HG03469 (cell line): Measurements from ENCODE around the gene SLCO2B1.

Source experiments
- ATAC-seq: cut with Tn5 transposase; IDR thresholded peaks from one replicate; pipeline ENCODE4 v1.9.1; 2021; ENCODE audit warnings: mild to moderate bottlenecking, moderate library complexity, moderate number of reproducible peaks; ENCODE audit not compliant: unreplicated experiment

The SLCO2B1 gene

DNA sequence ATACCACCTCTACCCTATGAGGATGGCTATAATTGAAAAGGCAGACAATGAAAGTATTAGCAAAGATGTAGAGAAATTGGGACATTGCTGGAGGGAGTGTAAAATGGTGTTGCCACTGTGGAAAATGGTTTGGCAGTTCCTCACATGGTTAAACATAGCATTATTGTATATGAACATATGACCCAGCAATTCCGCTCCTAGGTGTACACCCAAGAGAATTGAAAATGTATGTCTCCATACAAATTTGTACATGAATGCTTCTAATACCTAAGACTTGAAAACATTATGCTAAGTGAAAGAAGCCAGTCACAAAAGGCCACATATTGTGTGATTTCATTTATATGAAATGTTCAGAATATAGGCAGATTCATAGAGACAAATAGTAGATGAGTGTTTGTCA, 10.0 kb downstream of the SLCO2B1 start:
- ATAC-seq = no peak

DNA sequence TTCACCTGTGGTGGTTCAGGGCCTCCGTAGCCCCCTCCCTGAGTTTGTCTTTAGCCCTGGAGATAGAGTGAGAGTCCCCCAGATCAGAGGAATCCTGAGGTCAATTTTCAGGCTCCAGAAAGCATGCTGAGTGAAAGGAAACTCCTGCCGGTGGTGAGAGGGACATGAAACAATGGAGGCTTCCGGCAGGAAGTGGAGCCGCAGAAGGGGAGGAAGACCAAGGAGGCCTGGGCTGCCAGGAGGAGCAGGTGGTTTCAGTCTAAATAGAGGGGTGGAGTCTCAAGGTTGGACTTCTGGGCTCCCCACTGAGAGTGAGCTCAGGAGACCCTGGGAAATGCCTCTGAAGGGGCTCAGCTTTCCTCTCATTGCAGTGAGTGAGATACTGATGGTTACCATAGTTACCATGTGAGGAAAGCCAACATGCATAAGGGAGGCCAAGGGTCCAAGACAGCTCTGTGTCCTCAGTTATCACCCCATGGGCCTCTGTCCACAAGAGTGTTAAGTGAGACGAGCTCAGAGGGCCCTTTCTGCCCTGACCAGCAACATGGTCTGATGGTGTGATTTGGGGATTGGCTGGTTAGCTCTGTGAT, 10.7 kb downstream of the SLCO2B1 start:
- ATAC-seq = no peak

DNA sequence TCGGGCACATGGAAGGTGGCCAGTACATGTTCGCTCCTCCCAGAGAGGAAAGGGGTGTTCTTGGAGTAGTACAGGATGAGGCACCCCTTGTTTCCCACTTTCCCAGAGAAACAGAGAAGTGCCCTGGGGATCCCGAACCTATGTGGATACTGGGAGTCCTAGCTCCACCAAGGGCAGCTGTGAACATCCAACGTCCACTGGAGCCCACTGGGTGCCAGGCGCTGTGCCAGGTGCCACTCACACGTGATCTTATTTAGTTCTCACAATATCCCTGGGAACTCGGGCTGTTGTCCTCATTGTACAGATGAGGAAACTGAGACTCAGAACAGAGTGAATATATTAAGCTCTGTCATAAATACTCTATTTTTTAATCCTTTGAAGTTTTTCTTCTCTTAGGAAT, 12.0 kb downstream of the SLCO2B1 start:
- ATAC-seq = no peak

DNA sequence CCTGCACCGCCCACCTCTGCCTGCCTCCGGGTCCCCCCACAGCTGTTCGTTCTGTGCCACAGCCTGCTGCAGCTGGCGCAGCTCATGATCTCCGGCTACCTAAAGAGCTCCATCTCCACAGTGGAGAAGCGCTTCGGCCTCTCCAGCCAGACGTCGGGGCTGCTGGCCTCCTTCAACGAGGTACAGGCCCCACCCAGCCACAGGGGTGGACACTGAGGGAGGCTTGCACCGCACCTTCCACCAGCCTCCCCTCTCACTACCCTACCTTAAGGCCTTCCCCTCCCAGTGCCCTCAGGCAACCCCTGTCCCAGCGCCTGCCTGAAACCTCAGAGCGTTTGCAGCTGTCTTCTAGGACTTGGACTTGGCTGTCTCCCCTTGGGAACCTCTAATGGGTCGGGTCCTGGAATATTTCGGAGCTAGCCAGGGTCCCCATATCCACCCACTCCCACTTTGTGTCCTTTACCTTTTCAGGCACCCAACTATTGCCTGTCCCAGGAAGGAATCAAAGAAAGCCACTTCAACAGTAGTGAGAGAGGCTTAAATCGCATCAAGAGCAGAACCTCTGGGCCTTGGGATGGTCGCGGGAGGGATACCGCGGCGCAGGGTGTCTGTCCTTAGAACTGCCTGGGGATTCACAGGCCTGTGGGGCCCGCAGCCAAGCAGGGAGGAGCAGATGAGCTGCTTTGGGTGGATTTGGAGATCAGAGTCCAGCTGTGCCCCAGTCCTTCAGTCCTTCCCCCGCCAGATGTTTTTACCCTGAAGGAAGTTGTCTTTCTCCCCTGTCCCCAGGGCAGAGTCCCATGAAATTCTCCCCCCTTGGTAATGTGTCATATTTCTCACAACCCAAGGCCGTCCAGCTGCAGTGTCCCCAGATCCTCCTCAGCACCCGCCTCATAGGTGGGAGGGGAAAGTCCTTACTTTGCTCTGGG, 13.3 kb downstream of the SLCO2B1 start:
- no peak for ATAC-seq

DNA sequence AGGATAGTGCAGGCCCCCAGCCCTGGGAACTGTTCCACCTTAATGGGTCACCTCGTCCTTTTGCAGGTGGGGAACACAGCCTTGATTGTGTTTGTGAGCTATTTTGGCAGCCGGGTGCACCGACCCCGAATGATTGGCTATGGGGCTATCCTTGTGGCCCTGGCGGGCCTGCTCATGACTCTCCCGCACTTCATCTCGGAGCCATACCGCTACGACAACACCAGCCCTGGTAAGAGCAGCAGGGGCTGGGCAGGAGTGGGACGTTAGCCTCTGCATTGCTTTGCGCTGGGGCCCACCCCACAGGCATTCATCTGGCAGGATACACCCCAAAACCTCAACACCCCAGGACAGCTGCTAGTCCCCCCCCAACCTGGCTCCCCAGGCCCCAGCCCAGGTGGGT, 14.8 kb downstream of the SLCO2B1 start:
- no peak for ATAC-seq

DNA sequence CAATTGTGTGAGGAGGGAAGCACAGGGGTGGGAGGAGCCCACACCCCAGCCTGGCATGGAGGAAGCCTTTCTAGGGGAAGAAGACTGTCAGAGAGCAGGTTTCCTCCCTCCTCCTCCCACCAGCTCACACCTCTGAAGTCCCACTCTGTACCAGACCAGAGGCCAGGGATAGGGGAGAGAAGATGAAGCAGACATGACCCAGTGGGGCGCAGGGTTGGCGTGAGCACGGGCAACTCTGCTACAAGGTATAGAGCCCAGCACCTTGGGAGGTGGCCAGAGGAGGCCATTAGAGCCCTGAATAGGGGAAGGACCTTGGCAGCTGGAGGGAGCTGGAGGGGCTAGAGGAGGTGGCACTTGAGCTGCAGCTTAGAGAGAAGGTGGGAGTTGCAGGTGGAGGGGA, 15.9 kb downstream of the SLCO2B1 start:
- ATAC-seq = no peak

DNA sequence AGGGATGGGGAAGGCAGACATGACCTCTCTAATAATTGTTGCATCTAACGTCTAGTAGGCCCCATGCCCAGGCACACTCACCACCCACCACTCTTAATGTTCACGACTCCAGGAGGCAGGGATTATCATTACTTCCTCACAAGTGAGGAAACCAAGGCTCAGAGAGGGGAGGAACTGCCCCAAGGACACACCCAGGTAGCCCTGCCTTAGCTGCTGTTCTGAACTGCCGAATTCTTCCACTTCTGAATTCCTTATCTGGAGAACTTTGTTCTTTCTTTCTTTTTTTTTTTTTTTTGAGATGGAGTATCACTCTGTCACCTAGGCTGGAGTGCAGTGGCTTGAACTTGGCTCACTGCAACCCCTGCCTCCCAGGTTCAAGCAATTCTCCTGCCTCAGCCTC, 16.7 kb downstream of the SLCO2B1 start:
- ATAC-seq = no peak

DNA sequence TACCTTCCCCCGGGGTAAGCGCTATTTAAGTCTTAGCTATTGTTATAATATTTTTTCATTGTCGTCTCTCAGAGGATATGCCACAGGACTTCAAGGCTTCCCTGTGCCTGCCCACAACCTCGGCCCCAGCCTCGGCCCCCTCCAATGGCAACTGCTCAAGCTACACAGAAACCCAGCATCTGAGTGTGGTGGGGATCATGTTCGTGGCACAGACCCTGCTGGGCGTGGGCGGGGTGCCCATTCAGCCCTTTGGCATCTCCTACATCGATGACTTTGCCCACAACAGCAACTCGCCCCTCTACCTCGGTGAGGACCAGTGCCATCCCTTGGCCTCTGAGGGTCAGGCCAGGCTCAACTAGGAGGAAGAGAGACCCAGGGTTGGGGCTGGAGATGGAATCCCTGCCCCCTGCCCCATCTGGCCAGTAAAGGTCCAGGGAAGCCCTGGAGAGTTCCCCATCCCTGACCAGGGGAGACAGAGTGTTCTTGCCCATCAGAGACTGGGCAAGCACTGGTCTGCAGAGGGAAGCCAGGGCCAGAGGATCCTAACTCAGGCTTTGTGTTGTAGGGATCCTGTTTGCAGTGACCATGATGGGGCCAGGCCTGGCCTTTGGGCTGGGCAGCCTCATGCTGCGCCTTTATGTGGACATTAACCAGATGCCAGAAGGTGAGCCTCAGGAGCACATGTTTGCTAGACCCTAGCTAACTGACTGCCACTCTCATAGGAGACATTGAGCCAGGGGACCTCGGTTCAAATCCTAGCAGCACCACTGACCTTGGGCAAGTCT, 18.4 kb downstream of the SLCO2B1 start:
- no peak for ATAC-seq

DNA sequence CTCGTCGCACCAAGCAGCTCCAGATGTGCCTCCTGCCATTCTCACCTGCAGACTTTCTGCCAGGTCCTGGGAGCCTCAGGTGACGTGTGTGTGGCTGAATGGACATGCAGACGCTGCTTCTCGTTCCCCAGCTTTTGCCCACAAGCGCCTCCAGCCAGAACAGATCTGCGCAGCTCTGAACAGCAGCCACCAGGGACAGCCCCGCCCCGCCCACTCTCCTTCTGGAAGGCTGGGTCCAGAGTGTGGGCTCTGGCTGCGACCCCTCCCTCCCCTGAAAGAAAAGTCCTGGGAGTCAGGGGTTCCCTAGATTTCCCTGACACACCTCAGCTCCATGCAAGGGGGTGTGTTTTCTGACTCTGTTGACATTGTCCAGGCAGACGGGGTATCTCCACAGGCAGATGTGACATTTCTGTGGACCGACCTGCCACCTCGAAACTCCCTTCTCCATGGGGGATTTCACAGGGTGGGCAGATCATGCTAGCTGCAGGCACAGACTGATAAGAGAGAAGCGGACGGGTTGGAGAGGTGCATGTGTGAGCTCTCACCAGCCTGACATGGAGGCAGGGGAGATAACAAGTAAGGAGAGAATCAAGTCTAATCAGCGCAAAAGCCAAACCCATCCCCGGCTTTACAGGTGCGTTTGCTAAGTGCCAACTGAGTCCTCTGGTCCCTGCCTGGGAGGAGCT, 19.8 kb downstream of the SLCO2B1 start:
- ATAC-seq = no peak

DNA sequence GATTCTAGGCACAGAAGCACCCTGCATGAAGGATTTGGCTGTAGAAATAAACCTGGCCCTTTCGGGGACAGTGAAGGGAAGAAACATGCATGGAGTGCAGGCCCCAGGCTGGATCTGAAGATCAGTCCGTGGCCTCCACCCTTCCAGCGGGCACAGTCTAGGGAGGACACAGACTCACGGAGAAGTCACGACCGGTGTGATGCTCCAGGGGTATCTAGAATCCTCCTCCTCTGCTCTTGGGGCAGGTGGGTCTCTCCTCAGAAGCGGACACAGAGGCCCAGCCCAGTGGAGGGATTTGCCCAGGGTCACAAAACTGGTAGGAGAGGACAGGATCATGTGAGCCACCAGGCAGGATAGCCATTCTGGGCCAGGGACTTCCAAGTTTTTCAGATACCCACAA, 22.4 kb downstream of the SLCO2B1 start:
- ATAC-seq = no peak

DNA sequence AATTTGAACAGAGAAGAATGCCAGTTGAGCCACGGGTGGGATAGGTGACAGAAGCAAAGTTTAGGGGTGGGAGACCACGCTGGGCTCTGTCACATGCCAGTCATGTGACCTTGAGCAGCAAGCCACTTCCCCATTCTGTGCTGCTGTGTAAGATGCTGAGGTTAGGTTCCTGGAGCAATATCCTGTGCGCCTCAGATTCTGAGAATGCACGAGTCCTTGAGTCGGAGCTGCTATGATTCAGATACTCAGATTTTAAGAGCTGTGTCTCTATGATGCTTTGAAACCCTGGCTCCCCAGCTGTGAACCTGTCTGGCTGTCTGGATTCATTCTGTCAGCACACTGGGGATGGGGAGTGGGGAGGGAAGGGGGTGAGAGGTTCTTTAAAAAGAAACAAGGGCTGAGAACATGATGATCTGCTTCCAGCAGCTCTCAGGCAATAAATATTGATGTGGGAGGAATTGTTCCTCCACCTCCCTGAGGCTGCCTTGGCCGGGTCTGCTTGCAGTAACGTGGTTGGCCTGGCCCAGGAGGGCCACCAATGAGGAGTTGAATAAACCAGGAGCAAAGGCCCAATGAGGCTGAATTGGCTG, 24.0 kb downstream of the SLCO2B1 start:
- ATAC-seq = no peak

DNA sequence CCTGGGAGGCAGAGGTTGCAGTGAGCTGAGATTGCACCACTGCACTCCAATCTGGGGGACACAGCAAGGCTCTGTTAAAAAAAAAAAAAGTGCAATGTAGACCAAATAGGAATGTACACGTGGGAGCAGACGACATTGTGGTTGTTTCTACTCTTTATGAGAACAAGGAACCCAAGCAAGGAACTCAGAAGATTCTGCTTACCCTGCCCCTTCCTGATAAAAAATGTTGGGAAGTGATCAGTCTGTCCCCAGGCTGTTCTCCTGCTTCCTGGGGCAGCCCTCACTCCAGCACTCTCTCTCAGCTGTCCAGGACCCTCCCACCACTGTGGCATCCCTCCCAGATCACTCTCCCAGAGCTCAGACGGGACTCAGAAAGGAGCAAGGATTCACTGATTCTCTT, 31.8 kb downstream of the SLCO2B1 start:
- ATAC-seq = no peak

DNA sequence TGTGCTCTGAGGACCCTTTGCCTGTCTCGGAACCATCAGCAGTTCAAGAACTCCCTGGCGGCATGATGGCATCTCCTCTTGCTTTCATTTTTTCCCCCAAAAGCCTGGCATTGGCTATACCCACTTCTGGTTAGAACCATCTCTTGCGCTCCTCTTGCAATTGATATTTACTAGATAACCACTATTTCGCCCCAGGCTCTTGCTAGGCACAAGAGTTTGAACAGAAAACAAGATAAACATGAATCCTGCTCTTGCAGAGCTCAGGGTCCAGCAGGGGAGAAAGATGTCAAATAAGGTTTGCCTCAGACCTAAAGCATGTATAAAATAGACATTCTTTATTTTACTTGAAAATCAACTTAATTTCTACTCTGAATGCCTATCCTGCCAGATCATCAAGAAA, 33.1 kb downstream of the SLCO2B1 start:
- ATAC-seq = no peak

DNA sequence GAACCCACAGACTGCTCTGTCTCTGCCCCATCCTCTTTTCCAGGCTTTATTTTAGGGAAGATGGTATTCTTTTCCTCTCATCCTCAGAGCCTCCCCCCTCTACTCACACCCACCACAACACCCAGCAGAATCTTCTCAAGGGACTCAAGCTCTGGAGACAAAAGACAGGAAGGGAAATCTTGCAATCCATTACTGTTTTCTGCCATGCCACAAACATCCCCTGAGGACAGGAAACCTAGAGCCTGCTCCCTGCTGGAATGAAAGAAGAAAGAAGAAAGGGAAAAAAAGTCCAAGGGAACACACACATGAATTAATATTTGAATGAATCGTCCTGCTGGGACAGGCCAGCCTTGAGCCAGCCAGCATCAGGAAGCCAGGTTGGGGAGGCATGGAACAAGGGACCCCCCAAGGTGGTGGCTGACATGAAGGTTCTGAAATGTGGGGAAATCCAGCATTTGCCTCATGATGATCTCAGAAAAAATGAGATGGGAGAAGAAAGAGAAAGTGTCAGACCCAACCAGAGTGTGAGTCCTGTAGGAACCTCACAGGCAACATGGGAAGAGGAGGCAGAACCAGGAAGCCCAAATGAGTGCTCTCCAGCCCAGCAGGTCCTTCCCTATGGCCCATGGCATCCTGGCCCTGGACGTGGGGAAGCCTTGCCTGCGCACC, 34.0 kb downstream of the SLCO2B1 start:
- ATAC-seq = no peak

DNA sequence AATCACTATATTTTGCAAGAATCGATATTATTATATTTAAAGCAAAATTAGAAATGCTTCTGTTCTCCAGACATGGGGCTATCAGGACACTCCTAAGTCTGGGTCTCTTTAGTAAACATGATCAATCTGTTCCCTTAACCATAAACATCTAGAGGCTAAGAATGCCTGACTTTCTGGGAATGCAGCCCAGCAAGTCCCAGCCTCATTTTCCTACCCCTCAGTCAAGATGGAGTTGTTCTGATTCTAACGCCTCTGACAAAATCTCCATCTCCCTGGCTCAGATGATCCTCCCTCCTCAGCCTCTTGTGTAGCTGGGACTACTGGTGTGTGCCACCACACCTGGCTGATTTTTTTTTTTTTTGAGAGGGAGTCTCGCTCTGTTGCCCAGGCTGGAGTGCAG, 35.0 kb downstream of the SLCO2B1 start:
- ATAC-seq = no peak

DNA sequence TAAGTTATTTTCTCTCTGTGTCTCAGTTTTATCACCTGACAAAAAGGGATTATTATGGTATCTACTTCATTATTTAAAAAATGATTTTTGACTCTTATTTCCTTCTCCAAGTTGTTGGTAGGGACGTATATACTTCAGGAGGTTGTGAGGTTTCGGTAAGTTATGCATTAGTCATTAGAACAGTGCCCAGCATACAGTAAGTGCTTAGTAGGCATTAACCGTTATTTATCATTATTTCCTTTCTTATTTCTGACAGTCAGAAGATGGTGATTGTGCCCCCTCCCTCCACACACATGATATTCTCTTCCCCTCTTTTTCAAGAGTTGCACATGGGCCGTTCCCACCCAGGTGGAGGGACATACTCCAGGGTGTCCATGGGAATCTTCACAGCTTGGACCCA, 36.1 kb downstream of the SLCO2B1 start:
- no peak for ATAC-seq

DNA sequence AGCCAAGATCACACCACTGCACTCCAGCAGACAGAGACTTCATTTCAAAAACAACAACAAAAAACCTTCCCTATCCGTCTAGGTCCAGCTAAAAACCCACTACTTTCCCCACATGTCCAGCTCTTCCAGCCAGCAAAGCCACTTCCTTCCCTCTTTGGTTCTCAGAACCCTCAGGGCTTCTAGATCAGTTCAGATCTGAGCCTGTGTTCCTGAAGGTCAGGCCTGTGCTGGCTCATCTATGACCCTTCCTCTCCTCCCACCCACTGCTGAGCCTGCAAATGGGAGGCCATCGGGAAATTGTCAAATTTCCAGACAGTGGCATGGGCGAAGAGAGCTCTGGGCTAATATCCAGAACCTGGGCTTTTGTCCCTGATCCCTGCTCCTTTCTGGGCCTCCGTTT, 37.8 kb downstream of the SLCO2B1 start:
- no peak for ATAC-seq

DNA sequence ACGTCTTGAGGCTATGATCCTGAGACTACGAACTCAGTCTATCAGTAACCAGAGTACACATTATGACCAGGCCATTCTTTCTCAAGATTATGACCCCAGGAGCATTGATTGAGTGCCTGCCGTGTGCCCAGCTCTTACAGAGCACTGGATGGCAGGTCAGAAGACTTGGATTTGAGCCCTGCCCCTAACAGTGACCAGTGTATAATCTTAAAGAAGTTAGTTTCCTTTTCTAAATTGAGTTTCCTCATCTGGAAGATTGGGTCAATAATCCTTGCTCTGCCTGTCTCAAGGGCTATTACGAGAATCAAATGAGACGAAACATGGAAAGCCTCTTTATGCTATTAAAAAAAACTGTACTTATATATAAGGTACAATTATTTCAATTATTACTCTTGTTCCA, 38.2 kb downstream of the SLCO2B1 start:
- ATAC-seq = no peak

DNA sequence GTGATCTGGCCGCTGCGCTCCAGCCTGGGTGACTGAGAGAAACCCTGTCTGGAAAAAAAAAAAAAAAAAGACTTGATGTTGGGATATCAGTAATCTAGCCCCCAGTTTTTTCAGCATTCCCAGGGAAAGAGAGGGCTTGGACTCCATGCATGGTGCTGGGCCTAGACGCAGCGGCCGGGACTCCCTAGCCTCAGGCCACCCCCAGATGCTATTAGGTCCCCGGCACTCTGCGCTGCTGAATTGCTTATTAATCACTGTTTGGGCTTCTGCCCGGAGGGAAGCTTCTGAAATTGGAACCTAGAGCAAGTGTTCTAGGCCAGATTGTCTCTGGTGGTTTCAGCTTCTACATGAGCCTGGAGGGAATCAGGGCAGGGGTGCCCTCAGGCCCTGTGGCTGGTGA, 39.0 kb downstream of the SLCO2B1 start:
- ATAC-seq = no peak

DNA sequence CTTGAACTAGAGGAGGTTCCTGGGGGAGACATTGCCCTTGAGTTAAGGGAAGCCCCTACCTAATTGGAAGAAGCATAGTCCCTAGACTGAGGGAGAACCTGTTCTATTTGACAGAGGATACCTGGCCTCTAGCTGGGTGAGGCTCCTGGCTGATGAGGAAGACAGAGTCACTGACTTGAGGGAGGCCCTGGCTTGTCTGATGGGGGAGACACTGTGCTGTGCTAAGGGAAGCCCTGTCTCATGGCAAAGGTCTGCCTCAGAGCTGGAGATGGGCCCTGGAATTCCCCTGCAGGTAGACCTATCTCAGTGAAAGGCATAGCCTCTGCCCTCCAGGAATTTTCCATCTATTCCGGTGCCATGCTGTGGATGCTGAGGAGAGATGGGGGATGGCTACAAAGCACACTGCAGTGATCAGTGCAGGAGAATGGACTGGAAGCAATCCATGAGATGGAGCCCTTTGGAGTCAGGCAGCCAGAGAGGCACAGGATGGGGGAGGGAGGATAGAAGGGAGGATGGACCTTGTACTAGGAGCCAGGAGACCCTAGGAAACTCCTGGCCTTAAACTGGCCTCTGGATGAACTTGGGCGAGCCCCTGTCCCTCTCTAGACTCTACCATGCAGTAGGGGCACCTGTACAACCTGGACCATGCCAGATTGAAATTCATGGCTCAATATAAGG, 39.9 kb downstream of the SLCO2B1 start:
- ATAC-seq = no peak
